Midbrain (tissue), 1 donor: ENCODE results near the gene MEPCE.

Experiments used
- DNase-seq: peaks from one replicate; lab custom pipeline; 2025; lab: John Stamatoyannopoulos, UW

MEPCE gene

DNA sequence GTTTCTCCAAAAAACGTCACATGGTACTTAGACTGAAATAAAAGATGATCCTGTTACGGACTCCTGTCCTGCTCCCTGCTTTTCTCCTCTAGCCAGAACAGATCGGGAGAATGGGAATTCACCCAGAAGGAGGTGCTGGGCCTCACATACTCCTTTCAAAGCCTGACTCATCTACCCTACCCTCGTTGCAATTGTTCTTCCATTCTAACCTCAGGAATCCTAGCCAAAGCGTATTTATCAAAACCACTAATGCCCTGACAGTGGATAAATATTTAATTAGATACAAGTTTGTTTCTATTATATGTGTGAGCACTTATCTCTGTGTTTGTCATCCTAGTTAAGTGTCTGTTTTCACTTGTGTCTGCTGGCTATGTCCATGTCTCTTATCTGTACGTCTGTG lies 22.9 kb upstream of the MEPCE start:
- no peak for DNase-seq

DNA sequence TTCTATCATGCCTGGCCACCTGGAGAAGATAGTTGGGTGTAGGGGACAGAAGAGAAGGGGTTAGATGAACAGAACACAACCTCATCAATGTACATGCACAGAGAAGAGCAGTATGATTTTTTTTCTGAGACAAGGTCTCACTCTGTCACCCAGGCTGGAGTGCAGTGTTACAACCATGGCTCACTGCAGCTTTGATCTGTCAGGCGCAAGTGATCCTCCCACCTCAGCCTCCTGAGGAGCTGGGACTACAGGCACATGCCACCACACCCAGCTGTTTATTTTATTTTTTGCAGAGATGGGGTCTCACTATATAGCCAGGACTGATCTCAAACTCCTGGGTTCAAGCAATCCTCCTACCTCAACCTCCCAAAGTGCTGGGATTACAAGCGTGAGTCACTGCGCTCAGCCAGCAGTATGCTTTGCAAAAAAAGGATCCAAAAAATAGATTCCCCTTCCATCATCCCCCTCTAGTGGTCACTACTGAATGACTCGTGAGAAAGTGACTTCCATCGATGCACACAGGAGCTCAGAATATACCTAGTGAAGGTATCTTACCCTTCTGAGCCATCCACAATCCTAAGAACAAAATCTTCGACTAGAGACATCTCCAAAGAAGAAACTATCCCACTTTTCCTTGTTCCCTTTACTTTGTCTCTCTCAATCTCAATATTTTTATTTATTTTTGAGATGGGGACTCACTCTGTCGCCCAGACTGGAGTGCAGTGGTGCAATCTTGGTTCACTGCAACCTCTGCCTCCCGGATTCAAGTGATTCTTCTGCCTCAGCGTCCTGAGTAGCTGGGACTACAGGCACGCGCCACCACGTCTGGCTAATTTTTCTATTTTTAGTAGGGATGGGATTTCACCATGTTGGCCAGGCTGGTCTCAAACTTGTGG lies 22.1 kb upstream of the MEPCE start:
- peak; percentile 28 for DNase-seq

- no peak for DNase-seq
Observed at GRCh38 chr7:100411101-100411500, 18.5 kb upstream of the MEPCE start.

GRCh38 chr7:100413346-100413745 lies 16.3 kb upstream of the MEPCE start:
- no peak for DNase-seq

- no peak for DNase-seq
Observed at GRCh38 chr7:100413889-100414288, 15.7 kb upstream of the MEPCE start.

DNA sequence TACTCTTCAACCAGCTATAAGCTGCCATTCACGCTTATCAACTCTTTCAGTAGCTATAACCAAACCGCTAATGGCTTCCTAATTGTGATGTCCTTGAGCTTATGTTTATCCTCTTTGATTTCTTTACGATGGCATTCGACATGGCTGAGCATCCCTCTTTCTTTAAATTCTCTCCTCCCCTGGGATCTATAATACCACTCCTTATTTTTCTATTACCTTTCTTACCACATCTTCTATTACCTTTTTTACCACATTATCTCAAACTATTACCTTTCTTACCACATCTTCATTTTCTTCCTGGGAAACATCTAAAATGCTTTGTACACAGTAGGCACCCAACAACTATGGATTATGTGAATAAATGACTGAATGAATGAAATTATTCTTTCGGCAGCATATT lies 14.2 kb upstream of the MEPCE start:
- DNase-seq, result no peak

GRCh38 chr7:100418930-100419659 lies 10.5 kb upstream of the MEPCE start:
- DNase-seq, result no peak

DNA sequence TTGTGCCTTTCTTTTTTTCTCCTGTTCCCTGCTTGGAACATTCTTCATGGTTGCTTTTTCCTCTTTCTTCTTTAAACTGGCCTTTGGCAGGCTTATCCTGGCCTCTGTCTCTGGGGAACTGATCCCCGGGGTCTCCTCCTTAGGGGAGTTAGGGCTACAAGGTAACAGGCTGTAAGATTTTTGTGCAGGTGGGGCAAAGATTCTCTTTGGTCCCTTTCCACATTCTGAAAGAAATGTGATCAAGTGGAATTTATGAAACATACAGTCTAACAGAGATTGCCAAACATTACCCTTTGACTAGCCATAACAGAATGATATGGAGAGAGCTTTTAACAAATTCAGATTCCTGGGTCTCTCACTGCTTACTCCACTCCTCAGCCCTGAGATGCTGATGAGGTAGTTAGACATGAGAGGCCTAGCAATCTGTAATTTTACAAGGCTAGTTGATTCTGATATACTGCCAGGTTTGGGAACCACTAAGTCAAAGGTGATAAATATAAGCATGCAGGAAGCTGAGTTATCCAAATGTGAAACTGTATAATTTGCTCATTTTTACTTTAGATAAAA lies 9.9 kb upstream of the MEPCE start:
- DNase-seq, result no peak

- no peak for DNase-seq
Observed at GRCh38 chr7:100423315-100423714, 6.3 kb upstream of the MEPCE start.

DNA sequence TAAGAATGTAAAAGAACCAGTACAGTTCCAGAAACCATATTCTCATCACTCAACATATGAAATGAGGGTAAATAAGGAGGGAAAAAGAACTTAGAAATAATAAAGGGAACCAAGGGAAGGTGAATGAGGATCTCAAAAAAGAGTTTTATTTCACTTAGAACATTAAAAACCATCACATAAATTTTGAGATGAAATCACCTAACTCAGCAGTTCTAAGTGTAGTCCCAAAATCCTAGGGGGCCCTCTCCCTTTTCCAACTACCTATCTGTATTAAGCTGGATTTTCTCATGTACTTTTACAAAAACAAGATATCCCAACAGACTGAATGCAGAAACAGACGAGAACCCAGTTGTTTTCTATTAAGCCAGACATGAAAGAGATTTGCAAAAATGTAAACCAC lies 4.3 kb upstream of the MEPCE start:
- DNase-seq, result no peak

DNA sequence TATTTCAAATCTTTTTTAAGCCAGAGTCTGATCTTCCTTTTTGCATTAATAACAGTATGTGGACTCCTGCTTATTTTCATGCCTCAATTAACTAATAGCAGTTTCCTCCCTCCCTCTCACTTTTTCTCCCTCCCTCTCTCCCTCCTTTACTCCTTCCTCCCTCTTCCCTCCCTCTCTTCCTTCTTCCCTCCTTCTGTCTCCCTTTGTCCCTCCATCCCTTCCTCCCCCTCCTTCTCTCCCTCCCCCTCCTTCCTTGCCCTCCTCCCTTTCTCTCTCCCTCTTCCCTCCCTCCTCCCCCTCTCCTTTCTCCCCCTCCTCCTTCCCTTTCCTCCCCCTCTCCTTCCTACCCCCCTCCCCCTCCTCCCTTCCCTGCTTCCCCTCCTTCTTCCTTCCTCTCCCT lies 3.1 kb upstream of the MEPCE start:
- DNase-seq, result no peak

- no peak for DNase-seq
Observed at GRCh38 chr7:100427762-100428198, 1.9 kb upstream of the MEPCE start.

DNA sequence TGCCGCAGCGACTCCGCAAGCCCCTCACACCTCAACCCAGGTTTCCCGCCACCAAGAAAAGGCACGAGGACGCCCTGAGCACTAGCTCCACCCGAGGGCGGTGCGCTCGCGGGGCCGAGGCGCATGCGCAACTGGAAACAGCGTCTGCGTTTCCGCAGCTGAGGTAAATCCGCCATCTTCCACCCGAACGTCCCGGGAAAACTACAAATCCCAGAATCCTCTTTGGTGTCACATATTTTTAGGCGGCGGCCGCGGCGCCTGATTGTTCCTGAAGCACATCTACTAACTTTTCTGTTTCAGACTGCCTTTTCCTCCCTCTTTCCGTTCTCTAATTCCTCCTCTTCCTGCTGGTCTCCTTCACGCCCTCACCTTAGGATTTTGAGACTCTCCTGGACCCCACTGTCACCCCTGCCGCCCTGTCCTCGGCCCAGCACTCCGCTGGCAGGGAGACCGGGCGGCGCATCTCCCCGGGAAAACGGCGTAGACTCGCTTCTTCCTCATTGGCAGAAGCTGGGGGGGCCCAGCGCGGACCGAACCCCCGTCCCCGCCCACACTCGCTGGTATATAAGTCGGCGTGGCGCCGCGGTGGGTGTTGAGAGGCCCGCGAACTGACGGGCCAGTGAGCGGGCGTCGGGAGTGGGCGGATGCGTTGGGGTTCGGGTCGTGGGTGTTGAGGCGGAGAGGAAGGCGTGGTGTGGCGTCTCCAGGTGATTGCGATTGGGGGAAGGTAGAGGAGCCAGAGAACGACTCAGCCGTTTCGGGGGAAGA lies 1.2 kb upstream of the MEPCE start, which contains the start of gene ZCWPW1:
Gene ZCWPW1 (minus strand): TSS at position 505 of the 768 bp plus-strand sequence. CDS start 8,054 bp downstream, outside the sequence.
- DNase-seq, result peak; percentile 94

- peak; percentile 99 for DNase-seq
Observed at GRCh38 chr7:100428967-100429636, 529 bp upstream of the MEPCE start.

DNA sequence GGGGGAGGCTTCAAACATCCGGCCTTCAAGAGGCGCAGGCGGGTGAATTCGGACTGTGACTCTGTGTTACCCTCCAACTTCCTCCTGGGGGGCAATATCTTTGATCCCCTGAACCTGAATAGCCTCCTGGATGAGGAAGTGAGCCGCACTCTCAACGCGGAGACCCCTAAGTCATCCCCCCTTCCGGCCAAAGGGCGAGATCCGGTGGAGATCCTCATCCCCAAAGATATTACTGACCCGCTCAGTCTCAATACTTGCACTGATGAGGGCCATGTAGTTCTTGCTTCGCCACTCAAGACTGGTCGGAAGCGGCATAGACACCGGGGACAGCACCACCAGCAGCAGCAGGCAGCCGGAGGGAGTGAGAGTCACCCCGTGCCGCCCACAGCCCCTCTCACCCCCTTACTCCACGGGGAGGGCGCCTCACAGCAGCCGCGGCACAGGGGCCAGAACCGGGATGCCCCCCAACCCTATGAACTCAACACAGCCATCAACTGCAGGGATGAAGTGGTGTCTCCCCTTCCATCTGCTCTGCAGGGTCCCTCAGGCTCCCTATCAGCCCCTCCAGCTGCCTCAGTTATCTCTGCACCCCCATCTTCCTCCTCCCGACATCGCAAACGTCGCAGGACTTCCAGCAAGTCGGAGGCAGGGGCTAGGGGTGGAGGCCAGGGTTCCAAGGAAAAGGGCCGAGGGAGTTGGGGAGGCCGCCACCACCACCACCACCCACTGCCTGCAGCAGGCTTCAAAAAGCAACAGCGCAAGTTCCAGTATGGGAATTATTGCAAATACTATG lies 1.1 kb downstream of the MEPCE start:
- DNase-seq, result no peak

GRCh38 chr7:100431286-100431735 lies 1.7 kb downstream of the MEPCE start:
- no peak for DNase-seq

DNA sequence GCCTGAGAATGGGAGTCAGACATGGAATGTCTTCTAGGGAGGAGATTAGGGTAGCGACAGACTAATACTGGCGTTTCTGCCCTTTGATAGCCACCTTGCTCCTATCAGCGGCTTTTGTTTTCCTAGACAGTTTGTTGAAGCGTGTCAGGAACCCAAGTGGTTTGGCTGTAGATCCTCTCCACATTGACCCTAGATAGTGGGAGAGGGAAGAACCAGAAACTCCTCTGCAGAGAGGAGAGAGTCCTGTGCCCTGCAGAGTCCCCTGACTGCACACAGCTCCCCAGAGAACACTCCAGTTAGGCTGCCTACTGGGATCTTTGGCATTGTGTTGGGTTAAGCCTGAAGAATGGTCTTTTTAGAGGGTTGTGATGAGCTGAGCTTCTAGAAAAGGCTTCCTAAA lies 2.4 kb downstream of the MEPCE start:
- DNase-seq, result no peak

DNA sequence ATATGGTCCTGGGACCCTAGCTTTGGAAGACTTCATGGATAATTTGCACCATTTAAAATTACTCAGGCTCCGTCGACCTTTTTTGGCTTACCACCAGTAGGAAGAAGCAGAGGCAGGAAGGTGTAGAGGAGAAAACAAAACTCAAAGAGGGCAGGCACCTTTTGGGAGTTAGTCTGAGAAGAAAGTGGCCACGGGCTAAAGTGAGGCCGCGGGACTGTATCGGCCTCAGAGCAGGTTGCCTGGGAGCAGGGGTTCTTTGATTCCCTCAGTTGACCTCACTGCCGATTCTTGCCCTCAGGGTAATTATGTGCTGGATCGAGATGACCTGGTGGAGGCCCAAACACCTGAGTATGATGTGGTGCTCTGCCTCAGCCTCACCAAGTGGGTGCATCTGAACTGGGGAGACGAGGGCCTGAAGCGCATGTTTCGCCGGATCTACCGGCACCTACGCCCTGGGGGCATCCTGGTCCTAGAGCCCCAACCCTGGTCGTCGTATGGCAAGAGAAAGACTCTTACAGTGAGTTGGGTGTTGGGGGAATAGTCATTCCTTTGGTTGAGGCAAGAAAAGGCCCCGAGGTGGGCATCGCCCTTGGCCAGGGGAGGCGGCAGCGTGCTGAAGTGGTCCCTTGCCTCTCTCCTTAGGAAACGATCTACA lies 3.1 kb downstream of the MEPCE start:
- no peak for DNase-seq

DNA sequence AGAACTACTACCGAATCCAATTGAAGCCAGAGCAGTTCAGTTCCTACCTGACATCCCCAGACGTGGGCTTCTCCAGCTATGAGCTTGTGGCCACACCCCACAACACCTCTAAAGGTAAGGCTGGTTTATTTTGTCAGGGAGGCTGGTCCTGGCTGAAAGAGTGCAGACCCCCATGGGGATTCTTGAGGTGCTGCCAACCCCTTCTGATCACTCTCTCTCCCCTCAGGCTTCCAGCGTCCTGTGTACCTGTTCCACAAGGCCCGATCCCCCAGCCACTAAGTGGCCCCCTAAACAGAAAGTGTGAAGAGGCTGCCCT lies 3.6 kb downstream of the MEPCE start:
- DNase-seq, result no peak
